ENCODE measurements around the gene BSX.
A peak's percentile ranks its signal among the peaks of the same experiment; 100 is the strongest.

The BSX gene

GRCh38 chr11:122981388-122982264 is at the start of gene BSX:
TSS of gene BSX (minus strand) at chr11:122981834. CDS start at chr11:122981671, 163 bp downstream.
- Histone ChIP-seq H3K36me3 (replicated peaks) (no peaks in the 10 kb centered on the region), H3K27ac (no peak within 1 kb of the TSS), H3K4me3 (ENCODE audit: low read depth, low read length) (no peak within 1 kb of the TSS), H3K27me3 (replicated peaks) (peaks cover 85% of the 10 kb centered on the region)
- TF ChIP-seq CTCF (IDR thresholded peaks at IDR 0.05; ENCODE audit: low read depth, low read length, missing control alignments), result no peak
- peak; percentile 38 for DNase-seq
- in situ Hi-C loops (cut with HindIII; ENCODE audit: low pct_ligation_motif_present, low sequenced_read_pairs), result no loop called here

GRCh38 chr11:123030517-123030916 is 48.9 kb upstream of the BSX start:
- in situ Hi-C loops (cut with HindIII; ENCODE audit: low pct_ligation_motif_present, low sequenced_read_pairs), result no loop called here
- DNase-seq, result no peak
- TF ChIP-seq CTCF (IDR thresholded peaks at IDR 0.05; ENCODE audit: low read depth, low read length, missing control alignments), result no peak
- Histone ChIP-seq H3K36me3 (replicated peaks) (no peaks in the 10 kb centered on the region), H3K4me3 (ENCODE audit: low read depth, low read length) (no peak overlapping the region), H3K27ac (no peak overlapping the region), H3K27me3 (replicated peaks) (no peaks in the 10 kb centered on the region)

GRCh38 chr11:123020968-123021367 is 39.3 kb upstream of the BSX start:
- Histone ChIP-seq H3K4me3 (ENCODE audit: low read depth, low read length) (no peak overlapping the region), H3K36me3 (replicated peaks) (no peaks in the 10 kb centered on the region), H3K27ac (no peak overlapping the region), H3K27me3 (replicated peaks) (peaks cover 3% of the 10 kb centered on the region)
- peak; percentile 49 for DNase-seq
- in situ Hi-C loops (cut with HindIII; ENCODE audit: low pct_ligation_motif_present, low sequenced_read_pairs), result no loop called here
- TF ChIP-seq CTCF (IDR thresholded peaks at IDR 0.05; ENCODE audit: low read depth, low read length, missing control alignments), result peak; percentile 87

- Histone ChIP-seq H3K27ac (no peak overlapping the region), H3K36me3 (replicated peaks) (no peaks in the 10 kb centered on the region), H3K4me3 (ENCODE audit: low read depth, low read length) (no peak overlapping the region), H3K27me3 (replicated peaks) (peaks cover 5% of the 10 kb centered on the region)
- in situ Hi-C loops (cut with HindIII; ENCODE audit: low pct_ligation_motif_present, low sequenced_read_pairs), result no loop called here
- no peak for DNase-seq
- TF ChIP-seq CTCF (IDR thresholded peaks at IDR 0.05; ENCODE audit: low read depth, low read length, missing control alignments), result no peak
These were observed 37.1 kb upstream of the BSX start for GRCh38 chr11:123018702-123019101.

- DNase-seq, result no peak
- Histone ChIP-seq H3K36me3 (replicated peaks) (no peaks in the 10 kb centered on the region), H3K4me3 (ENCODE audit: low read depth, low read length) (no peak overlapping the region), H3K27me3 (replicated peaks) (peaks cover 5% of the 10 kb centered on the region), H3K27ac (no peak overlapping the region)
- in situ Hi-C loops (cut with HindIII; ENCODE audit: low pct_ligation_motif_present, low sequenced_read_pairs), result no loop called here
- TF ChIP-seq CTCF (IDR thresholded peaks at IDR 0.05; ENCODE audit: low read depth, low read length, missing control alignments), result no peak
These were observed 29.9 kb upstream of the BSX start for GRCh38 chr11:123011510-123011909.
